ENCODE data around the gene FUT7.

Gene FUT7

DNA sequence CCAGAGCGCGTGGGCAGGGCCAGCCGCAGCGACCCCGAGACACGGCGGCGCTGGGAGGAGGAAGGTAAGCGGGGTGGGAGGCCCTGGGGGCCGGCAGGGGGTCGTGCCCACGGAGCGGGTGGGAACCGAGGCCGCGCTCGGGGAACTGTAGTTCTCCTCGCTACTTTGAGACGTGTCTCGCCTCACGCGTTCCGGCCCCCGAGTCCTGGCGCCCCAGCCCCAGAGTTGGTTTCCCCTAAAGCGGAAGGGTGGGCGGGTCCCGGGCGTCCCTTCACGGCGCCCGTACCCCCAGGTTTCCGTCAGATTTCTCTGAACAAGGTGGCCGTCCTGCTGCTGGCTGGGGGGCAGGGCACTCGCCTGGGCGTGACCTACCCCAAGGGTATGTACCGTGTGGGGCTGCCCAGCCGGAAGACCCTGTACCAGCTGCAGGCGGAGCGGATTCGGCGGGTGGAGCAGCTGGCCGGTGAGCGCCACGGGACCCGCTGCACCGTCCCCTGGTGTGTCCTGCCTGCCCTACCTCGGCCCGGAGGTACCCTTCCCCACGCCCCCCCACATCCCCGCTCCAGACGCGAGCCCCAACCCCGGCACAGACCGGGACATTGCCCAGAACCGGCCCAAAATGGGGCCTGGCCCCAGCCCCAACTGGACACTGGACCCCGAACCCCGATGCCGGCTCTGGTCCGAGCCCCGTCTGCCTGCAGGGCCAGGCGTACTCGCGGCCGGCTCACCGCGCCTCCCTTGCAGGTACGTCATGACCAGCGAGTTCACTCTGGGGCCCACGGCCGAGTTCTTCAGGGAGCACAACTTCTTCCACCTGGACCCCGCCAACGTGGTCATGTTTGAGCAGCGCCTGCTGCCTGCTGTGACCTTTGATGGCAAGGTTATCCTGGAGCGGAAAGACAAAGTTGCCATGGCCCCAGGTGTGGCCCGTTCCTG lies 46.1 kb upstream of the FUT7 start:
- Histone ChIP-seq H3K4me1 (ENCODE audit: low read depth, poor library complexity, severe bottlenecking) (no peaks in the 10 kb centered on the region), H4K20me1 (ENCODE audit: insufficient read depth) (no peaks in the 10 kb centered on the region), H3K27ac (no peak overlapping the region), H3K4me3 (IDR thresholded peaks at IDR 0.05; ENCODE audit: insufficient read depth, low read depth, low read length) (no peak overlapping the region), H3K36me3 (ENCODE audit: insufficient read depth) (no peaks in the 10 kb centered on the region), H3K79me2 (ENCODE audit: insufficient read depth, low read depth) (no peaks in the 10 kb centered on the region), H3K27me3 (ENCODE audit: insufficient read depth, low read depth) (peaks cover 5% of the 10 kb centered on the region; the same call in 1 of the 2 replicates), H3K4me2 (no peak overlapping the region; the same call in 1 of the 2 replicates), H3K9ac (no peak overlapping the region), H2AFZ (ENCODE audit: low read depth) (0 out of 2 replicates have a peak overlapping the region, but pooled peaks have one; percentile 22)
- TF ChIP-seq, protein P1, sequence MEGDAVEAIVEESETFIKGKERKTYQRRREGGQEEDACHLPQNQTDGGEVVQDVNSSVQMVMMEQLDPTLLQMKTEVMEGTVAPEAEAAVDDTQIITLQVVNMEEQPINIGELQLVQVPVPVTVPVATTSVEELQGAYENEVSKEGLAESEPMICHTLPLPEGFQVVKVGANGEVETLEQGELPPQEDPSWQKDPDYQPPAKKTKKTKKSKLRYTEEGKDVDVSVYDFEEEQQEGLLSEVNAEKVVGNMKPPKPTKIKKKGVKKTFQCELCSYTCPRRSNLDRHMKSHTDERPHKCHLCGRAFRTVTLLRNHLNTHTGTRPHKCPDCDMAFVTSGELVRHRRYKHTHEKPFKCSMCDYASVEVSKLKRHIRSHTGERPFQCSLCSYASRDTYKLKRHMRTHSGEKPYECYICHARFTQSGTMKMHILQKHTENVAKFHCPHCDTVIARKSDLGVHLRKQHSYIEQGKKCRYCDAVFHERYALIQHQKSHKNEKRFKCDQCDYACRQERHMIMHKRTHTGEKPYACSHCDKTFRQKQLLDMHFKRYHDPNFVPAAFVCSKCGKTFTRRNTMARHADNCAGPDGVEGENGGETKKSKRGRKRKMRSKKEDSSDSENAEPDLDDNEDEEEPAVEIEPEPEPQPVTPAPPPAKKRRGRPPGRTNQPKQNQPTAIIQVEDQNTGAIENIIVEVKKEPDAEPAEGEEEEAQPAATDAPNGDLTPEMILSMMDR (conservative IDR thresholded peaks at IDR 0.05; ENCODE audit: low read depth, low read length) = no peak

DNA sequence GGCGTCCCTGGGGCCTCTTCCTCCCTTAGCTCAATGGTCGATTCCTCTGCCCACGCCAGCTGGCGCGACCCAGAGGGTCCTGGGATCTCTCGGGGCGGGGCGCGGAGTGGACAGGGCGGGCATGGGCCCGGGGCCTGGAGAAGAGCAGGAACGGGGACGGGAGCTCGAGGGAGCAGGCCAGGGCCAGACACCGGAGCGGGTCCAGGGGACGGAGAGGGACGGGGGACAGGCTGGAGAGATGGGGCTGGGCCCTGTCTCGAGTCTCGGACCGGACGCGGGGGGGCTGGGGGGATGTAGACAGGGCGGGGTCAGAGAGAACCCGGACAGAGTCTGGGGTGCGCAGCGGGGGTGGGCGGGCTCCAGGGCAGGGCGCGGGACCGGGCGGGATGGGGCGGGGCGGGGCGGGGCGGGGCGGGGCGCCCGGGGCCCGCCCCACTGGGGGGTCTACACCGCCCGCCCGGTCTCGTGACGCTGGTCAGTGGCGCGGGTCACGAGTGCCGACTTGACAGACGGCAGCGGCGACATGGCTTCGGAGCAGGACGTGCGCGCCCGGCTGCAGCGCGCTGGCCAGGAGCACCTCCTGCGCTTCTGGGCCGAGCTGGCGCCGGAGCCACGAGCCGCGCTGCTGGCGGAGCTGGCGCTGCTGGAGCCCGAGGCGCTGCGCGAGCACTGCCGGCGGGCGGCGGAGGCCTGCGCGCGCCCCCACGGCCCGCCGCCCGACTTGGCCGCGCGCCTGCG lies 45.3 kb upstream of the FUT7 start, which contains the start of gene UAP1L1:
TSS of gene UAP1L1 (plus strand) at position 508 of the 738 bp plus-strand sequence. CDS start at position 524, 16 bp downstream.
- Histone ChIP-seq H3K9ac (no peak within 1 kb of the TSS), H2AFZ (ENCODE audit: low read depth) (0 out of 2 replicates have a peak within 1 kb of the TSS, but pooled peaks have one; percentile 22), H3K36me3 (ENCODE audit: insufficient read depth) (no peaks in the 10 kb centered on the region), H3K27me3 (ENCODE audit: insufficient read depth, low read depth) (peaks cover 5% of the 10 kb centered on the region; the same call in 1 of the 2 replicates), H4K20me1 (ENCODE audit: insufficient read depth) (no peaks in the 10 kb centered on the region), H3K4me3 (IDR thresholded peaks at IDR 0.05; ENCODE audit: insufficient read depth, low read depth, low read length) (no peak within 1 kb of the TSS), H3K4me2 (no peak within 1 kb of the TSS; the same call in 1 of the 2 replicates), H3K27ac (no peak within 1 kb of the TSS), H3K4me1 (ENCODE audit: low read depth, poor library complexity, severe bottlenecking) (no peaks in the 10 kb centered on the region), H3K79me2 (ENCODE audit: insufficient read depth, low read depth) (no peaks in the 10 kb centered on the region)
- TF ChIP-seq, protein P1 (conservative IDR thresholded peaks at IDR 0.05; ENCODE audit: low read depth, low read length) = no peak

GRCh38 chr9:137076636-137077009 lies 44.7 kb upstream of the FUT7 start:
- H3K79me2 ChIP-seq (ENCODE audit: insufficient read depth, low read depth) = no peaks in the 10 kb centered on the region
- no peak overlapping the region for H3K9ac ChIP-seq
- no peak overlapping the region for H2AFZ ChIP-seq (ENCODE audit: low read depth)
- no peaks in the 10 kb centered on the region for H3K4me1 ChIP-seq (ENCODE audit: low read depth, poor library complexity, severe bottlenecking)
- TF ChIP-seq, protein P1 (conservative IDR thresholded peaks at IDR 0.05; ENCODE audit: low read depth, low read length) = no peak
- H3K4me2 ChIP-seq = no peak overlapping the region
- H4K20me1 ChIP-seq (ENCODE audit: insufficient read depth) = no peaks in the 10 kb centered on the region
- no peak overlapping the region for H3K27ac ChIP-seq
- H3K27me3 ChIP-seq (ENCODE audit: insufficient read depth, low read depth) = peaks cover 5% of the 10 kb centered on the region; the same call in 1 of the 2 replicates
- H3K36me3 ChIP-seq (ENCODE audit: insufficient read depth) = no peaks in the 10 kb centered on the region
- H3K4me3 ChIP-seq (IDR thresholded peaks at IDR 0.05; ENCODE audit: insufficient read depth, low read depth, low read length) = no peak overlapping the region

DNA sequence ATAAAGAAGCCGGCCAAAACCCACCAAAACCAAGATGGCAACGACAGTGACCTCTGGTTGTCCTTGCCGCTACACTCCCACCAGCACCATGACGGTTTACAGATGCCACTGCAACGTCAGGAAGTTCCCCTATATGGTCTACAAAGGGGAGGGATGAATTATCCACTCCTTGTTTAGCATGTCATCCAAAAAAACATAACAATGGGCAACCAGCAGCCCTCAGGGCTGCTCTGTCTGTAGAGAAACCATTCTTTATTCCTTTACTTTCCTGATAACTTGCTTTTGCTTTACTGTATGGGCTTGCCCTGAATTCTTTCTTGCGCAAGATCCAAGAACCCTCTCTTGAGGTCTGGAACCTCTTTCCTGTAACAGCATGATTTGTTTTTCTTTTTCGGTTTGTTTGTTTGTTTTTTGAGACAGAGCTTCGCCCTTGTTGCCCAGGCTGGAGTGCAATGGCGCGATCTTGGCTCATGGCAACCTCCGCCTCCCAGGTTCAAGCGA lies 43.4 kb upstream of the FUT7 start:
- H3K27ac ChIP-seq = no peak overlapping the region
- no peak overlapping the region for H2AFZ ChIP-seq (ENCODE audit: low read depth)
- TF ChIP-seq, protein P1 (conservative IDR thresholded peaks at IDR 0.05; ENCODE audit: low read depth, low read length) = no peak

More for the DNA sequence above, 43.4 kb upstream of the FUT7 start:
- H3K9ac ChIP-seq = no peak overlapping the region
- no peak overlapping the region for H3K4me3 ChIP-seq (IDR thresholded peaks at IDR 0.05; ENCODE audit: insufficient read depth, low read depth, low read length)
- no peaks in the 10 kb centered on the region for H4K20me1 ChIP-seq (ENCODE audit: insufficient read depth)
- no peaks in the 10 kb centered on the region for H3K36me3 ChIP-seq (ENCODE audit: insufficient read depth)
- H3K27me3 ChIP-seq (ENCODE audit: insufficient read depth, low read depth) = peaks cover 5% of the 10 kb centered on the region; the same call in 1 of the 2 replicates
- H3K79me2 ChIP-seq (ENCODE audit: insufficient read depth, low read depth) = no peaks in the 10 kb centered on the region
- peaks cover 7% of the 10 kb centered on the region for H3K4me1 ChIP-seq (ENCODE audit: low read depth, poor library complexity, severe bottlenecking)
- H3K4me2 ChIP-seq = no peak overlapping the region

Measured in KMS-11 (cell line).